Ishikawa (cell line): ENCODE results near the gene B4GALNT3.

ENCODE experiments used
- CEBPB ChIP-seq: IDR thresholded peaks from 2 replicates; pipeline ENCODE4 v1.6.1; 2012
- CREB1 ChIP-seq: IDR thresholded peaks from 2 replicates; pipeline ENCODE4 v1.6.1; 2012; ENCODE audit warnings: low read depth
- EGR1 ChIP-seq: IDR thresholded peaks from 2 replicates; pipeline ENCODE4 v1.6.1; 2012
- EP300 ChIP-seq: IDR thresholded peaks from 2 replicates; pipeline ENCODE4 v1.6.1; 2012; ENCODE audit warnings: borderline replicate concordance
- FOXM1 ChIP-seq: IDR thresholded peaks from 2 replicates; pipeline ENCODE4 v1.6.1; 2012; ENCODE audit warnings: low read depth, borderline replicate concordance
- NFIC ChIP-seq: IDR thresholded peaks from 2 replicates; pipeline ENCODE4 v1.6.1; 2012
- RAD21 ChIP-seq: IDR thresholded peaks from 2 replicates; pipeline ENCODE4 v1.6.1; 2012; ENCODE audit warnings: low read depth
- TAF1 ChIP-seq: IDR thresholded peaks from 2 replicates; pipeline ENCODE4 v1.6.1; 2012; ENCODE audit warnings: low read depth, mild to moderate bottlenecking
- TCF12 ChIP-seq: IDR thresholded peaks from 2 replicates; pipeline ENCODE4 v1.6.1; 2012; ENCODE audit warnings: low read depth
- TEAD4 ChIP-seq: IDR thresholded peaks from 2 replicates; pipeline ENCODE4 v1.6.1; 2012
- YY1 ChIP-seq: IDR thresholded peaks from 2 replicates; pipeline ENCODE4 v1.6.1; 2012; ENCODE audit warnings: low read depth
- ZBTB7A ChIP-seq: IDR thresholded peaks from 2 replicates; pipeline ENCODE4 v1.6.1; 2012; ENCODE audit warnings: low read depth
- TF ChIP-seq, protein P1 (sequence below): IDR thresholded peaks from 2 replicates; pipeline ENCODE4 v1.6.1; 2012
- TF ChIP-seq, protein P2 (sequence below): IDR thresholded peaks from 2 replicates; pipeline ENCODE4 v1.6.1; 2012
- TF ChIP-seq, protein P3 (sequence below): IDR thresholded peaks from 2 replicates; pipeline ENCODE4 v1.6.1; 2012; ENCODE audit warnings: low read depth, mild to moderate bottlenecking

B4GALNT3 gene

DNA sequence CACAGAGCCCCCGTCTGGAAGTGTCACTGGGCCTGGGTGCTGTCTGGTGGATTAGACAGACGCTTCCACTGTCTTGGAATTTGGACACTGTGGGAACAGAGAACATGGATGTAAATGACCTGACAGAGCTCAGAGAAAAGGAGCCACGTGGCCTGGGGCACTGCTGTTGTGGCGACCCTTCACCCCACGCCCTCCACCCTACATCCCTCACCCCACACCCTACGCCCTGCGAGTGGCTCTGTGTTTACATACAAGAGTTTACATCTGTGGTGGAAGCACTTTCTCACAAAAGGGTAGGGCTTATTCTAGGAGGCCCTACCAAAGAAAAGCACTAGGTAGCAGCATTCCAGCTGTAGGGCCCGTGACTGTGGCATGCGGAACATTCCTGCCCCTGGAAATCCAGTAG is 47.7 kb downstream of the B4GALNT3 start:
- TF ChIP-seq, protein P1, sequence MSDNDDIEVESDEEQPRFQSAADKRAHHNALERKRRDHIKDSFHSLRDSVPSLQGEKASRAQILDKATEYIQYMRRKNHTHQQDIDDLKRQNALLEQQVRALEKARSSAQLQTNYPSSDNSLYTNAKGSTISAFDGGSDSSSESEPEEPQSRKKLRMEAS, result no peak
- TF ChIP-seq ZBTB7A (no peak), CREB1 (no peak), TEAD4 (peak; percentile 16; the same call in 1 of the 2 replicates), EGR1 (no peak)
- TF ChIP-seq, protein P2, sequence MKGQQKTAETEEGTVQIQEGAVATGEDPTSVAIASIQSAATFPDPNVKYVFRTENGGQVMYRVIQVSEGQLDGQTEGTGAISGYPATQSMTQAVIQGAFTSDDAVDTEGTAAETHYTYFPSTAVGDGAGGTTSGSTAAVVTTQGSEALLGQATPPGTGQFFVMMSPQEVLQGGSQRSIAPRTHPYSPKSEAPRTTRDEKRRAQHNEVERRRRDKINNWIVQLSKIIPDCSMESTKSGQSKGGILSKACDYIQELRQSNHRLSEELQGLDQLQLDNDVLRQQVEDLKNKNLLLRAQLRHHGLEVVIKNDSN, result no peak

DNA sequence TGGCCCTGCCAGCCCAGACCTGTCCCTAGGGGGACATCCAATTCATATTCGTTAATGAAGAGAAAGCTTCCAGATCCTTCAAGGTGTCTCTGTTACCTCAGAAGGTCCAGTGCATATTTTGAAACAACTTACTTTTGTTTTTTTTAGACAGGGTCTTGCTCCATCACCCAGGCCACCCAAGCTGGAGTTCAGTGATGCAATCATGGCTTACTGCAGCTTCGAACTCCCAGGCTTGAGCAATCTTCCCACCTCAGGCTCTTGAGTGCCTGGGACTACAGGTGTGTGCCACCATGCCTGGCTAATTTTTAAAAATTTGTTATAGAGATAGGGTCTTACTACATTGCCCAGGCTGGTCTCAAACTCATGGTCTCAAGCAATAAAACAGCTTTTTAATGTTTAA is 48.4 kb downstream of the B4GALNT3 start:
- TF ChIP-seq TCF12, result no peak
- TF ChIP-seq CEBPB, result peak; percentile 68

DNA sequence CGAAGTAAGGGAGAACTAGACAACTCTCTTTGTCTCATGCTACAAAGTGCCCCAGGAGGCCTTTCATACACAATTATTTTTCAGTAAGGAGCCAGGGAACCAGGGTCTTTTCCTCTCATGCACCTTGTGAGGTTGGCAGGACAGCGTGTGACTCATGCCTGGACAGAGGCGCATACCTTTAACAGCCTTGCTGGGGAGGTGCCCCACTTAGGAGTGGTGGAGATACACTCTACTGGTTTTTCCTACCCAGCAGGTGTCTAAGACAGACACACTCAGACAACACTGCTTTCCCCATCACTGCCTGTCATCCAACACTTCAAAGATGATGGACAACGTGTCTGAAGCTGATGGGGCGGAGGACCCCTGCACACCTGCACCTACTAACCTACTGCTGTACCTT is 49.1 kb downstream of the B4GALNT3 start:
- 0 out of 2 replicates have a peak, but pooled peaks have one; percentile 16 for TF ChIP-seq CREB1
- peak; percentile 67; the same call in 1 of the 2 replicates for TF ChIP-seq YY1
- TF ChIP-seq, protein P2, result no peak
- peak; percentile 75; the same call in 1 of the 2 replicates for TF ChIP-seq ZBTB7A
- peak; percentile 96 for TF ChIP-seq EP300
- peak; percentile 93 for TF ChIP-seq NFIC
- peak; percentile 35; the same call in 1 of the 2 replicates for TF ChIP-seq RAD21
- no peak for TF ChIP-seq EGR1
- TF ChIP-seq TAF1, result no peak
- TF ChIP-seq, protein P1, result peak; percentile 87
- peak; percentile 83 for TF ChIP-seq FOXM1
- peak; percentile 83 for TF ChIP-seq TEAD4
- peak; percentile 97 for TF ChIP-seq TCF12
- peak; percentile 45; the same call in 1 of the 2 replicates for TF ChIP-seq CEBPB
- TF ChIP-seq, protein P3, sequence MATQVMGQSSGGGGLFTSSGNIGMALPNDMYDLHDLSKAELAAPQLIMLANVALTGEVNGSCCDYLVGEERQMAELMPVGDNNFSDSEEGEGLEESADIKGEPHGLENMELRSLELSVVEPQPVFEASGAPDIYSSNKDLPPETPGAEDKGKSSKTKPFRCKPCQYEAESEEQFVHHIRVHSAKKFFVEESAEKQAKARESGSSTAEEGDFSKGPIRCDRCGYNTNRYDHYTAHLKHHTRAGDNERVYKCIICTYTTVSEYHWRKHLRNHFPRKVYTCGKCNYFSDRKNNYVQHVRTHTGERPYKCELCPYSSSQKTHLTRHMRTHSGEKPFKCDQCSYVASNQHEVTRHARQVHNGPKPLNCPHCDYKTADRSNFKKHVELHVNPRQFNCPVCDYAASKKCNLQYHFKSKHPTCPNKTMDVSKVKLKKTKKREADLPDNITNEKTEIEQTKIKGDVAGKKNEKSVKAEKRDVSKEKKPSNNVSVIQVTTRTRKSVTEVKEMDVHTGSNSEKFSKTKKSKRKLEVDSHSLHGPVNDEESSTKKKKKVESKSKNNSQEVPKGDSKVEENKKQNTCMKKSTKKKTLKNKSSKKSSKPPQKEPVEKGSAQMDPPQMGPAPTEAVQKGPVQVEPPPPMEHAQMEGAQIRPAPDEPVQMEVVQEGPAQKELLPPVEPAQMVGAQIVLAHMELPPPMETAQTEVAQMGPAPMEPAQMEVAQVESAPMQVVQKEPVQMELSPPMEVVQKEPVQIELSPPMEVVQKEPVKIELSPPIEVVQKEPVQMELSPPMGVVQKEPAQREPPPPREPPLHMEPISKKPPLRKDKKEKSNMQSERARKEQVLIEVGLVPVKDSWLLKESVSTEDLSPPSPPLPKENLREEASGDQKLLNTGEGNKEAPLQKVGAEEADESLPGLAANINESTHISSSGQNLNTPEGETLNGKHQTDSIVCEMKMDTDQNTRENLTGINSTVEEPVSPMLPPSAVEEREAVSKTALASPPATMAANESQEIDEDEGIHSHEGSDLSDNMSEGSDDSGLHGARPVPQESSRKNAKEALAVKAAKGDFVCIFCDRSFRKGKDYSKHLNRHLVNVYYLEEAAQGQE, result no peak

DNA sequence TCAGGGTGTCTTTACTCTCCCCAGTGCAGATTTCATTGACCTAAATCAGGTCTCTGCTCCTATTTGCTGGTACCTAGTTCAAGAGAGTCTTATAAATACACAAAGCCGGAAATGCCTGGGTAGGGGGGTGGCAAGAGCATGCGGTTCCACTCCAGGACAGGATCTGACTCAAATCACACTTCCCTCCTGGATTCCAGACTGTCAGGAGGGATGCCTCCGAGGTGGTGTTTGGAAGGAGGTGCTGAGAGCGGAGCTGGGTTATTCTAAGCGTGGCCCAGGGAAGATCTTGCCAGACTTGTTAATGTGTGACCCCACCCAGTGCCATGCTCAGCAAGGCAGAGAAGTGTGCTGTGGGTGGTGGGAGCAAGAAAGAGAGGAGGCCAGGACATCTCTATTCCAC is 49.8 kb downstream of the B4GALNT3 start:
- TF ChIP-seq TEAD4 (peak; percentile 67), NFIC (peak; percentile 31; the same call in 1 of the 2 replicates), CREB1 (no peak), TCF12 (no peak; the same call in 1 of the 2 replicates), FOXM1 (no peak), EP300 (peak; percentile 65), RAD21 (no peak), CEBPB (no peak), EGR1 (no peak), YY1 (no peak), TAF1 (no peak; the same call in 1 of the 2 replicates), ZBTB7A (no peak)
- TF ChIP-seq, protein P2, result no peak
- TF ChIP-seq, protein P1, result 0 out of 2 replicates have a peak, but pooled peaks have one; percentile 19
- TF ChIP-seq, protein P3, result no peak

DNA sequence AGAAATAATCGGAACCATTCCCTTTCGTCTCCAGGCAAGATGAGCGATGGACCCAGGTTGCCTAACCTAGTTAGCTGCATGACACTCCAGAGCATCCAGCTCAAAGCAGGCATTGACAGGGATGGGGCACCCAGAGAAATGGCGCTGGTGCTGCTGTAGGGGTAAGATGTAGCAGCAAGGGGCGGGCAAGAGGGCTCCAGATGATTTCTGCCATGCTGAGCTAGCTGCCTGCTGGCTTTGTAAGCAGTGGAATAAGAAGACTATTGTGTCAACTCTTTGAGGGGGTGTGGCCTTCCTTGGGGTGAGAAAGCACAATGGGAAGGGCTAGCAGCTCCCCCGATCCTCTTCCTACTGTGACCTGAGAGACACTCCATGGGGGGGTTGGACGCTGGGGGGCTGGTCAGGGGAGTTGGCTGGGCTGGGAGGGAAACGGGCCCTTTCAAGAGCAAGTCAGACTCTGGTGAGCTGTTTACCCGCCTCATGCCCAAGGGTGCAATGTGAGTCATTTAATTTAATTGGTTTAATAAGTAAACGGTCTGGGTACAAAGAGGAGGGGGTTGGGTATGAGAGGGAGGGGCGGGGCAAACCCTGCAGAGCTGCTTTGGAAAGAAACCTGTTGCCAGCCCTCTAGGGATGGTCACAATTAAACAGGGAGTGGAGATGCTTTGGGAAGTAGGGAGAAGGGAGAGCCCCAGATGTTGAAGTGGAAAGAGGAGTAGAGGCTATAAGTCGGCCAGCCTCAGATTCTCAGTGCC is 50.5 kb downstream of the B4GALNT3 start:
- TF ChIP-seq EP300 (peak; percentile 68), TCF12 (peak; percentile 81; the same call in 1 of the 2 replicates), CREB1 (no peak), NFIC (peak; percentile 51), RAD21 (peak; percentile 15; the same call in 1 of the 2 replicates), YY1 (peak; percentile 63), TEAD4 (0 out of 2 replicates have a peak, but pooled peaks have one; percentile 9), ZBTB7A (peak; percentile 76; the same call in 1 of the 2 replicates), CEBPB (no peak), FOXM1 (peak; percentile 81)
- TF ChIP-seq, protein P3, result no peak
- TF ChIP-seq, protein P2, result no peak
- TF ChIP-seq, protein P1, result peak; percentile 43; the same call in 1 of the 2 replicates
